A204.1 (cell line): ENCODE data around the gene SPATS2L.

Experiments
- FAIRE-seq: peaks from 2 replicates; lab custom pipeline; 2012; peaks lifted over from hg19 to GRCh38; lab: Jason Lieb, UNC

Gene SPATS2L

DNA sequence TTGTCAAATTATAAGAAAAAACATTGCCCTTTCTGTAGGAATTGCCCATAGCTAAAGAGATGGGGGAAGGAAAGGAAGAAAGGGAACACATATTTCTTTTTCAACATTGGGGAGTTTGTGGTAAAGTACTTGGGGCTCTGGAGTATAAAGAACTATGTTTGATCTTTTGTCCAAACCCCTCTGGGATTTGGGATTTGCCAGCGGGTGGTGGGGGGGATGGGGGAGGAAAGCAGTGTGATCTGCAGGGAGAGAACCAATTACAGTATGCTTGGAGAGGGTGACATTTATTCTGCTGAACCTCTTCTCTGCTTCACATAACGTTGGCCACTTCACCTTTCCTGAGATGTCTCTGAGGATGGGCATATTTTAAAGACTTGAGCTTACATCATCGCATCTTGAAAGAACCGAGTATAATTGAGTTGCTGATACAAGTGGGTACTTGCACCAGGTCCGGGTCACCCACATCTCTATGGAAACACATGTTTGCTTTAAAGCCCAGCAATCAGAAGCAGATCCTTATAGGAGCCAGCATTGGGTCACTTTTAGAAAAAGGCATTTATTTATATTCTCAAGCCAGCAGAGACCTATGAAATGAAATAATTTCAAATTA, 73.1 kb downstream of the SPATS2L start:
- no peak for FAIRE-seq

DNA sequence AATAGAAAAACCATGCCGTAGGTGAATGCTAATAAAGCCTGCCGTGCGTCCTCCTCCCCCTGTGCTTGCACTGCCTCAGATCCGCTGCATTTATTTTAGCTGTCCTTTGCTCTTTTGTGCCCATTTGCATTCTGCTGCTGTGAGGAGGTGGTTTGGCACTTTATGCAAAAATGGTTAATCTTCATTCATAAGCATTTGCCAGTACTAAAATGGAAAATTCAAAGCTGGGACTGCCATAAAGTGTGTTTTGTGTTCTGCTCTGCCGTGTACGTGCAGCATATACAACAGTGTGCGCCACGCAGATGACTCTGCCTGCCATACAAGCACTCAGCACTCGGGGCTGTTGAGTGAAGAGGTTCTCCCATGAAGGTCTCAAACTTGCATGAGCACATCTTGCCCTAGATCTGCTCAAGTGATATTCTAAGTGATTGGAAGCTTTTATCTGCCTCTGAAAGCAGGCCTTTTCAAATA, 73.6 kb downstream of the SPATS2L start:
- FAIRE-seq = no peak

DNA sequence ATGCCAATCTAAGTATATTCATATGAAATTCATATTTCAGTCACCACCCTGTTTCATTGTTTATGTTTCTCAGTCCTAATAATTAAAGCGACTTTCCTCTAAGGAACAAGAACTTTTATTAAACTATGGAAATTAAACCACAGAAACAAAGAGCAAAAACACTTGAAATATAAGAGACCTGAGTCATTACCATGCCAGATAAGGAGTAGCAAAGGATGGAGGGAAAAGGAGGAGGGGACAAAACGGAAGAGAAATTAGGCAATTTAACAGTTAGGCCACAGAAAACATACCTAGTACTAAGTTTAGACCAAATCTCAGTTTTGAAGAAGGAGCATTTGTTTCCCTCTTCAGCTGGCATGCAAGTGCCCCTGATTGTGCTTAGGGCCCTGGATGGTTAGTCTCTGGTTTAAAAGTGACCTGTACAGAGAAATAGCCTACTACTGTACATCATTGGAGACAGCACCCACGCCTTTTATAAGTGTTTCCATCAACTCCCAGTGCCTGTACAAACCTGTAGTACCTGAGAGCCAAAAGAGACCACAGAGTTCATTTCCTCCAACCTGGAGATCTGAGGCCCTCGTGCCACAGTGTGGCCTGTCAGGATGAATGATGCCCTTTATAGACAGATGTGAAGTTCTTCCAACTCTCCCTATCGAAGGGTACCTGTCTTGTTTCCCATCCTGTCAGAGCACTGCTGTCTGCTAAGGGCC, 74.5 kb downstream of the SPATS2L start:
- FAIRE-seq = no peak

DNA sequence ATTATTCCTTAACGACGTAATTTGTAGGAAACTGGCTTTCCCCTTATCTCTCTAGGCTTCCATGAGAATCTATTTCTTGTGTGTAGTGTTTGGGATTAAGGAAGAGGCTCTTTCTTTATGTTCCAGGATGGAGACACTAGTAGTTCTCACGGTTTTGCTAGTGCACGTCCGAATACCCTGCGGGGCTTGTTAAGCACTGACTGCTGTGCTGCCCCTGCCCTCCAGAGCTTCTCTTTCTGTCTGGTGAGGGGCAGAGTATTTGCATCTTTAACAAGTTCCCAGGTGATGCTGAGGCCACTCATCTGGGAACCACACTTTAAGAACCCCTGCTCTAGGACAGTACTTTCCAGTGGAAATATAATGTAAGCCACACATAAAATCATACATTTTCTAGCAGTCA, 76.4 kb downstream of the SPATS2L start:
- no peak for FAIRE-seq

DNA sequence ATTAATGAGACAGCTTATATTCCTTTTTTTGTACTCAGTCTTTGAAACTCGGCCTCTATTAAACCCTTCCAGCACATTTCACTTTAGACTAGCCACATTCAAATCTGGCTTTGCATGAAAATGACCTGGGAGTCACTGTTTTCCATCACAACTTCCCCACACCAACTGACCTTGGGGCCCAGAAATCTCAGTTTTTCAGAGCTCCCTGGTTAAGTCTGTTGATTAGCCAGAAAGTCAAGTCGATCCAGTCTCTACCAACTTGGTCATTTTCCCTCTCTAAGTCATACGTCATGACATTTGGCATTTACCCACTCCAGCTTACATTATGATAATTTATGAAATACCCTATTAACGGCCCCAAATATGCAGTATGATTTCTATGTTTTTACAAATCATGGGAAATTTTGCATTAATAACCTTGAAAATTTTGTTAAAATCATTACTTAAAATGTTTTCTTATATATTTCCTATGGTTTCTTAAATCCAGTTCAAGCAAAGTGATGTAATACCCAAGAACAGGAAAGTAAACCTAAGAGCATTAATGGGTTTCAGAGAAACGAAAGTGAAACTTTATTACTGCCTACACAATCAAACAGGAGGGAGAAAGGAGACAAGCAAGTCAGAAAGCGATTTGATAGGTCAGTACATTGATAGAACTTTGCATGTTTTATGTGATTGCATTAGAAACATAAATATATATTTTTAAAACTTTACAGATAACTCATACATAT, 77.1 kb downstream of the SPATS2L start:
- peak; percentile 98 for FAIRE-seq

GRCh38 chr2:200385063-200385635, 78.7 kb downstream of the SPATS2L start:
- no peak for FAIRE-seq

DNA sequence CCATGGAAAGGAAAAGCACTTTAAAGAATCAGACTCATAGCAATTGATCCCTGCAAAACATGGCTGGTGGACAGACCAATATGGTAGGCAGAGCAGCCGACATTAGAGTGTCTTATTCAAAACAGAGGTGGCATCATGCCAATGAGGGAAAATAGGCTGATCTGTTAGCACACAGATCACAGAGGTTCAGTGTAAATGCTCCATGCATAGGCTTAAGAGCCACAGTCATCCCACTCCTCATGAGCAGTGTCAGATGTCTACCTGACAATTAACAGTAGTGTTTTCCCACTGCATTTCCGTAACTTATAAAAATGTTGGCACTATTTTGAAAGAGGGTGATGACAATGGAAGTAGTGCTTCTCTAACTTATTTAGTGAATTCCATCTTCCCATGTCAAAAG, 86.7 kb downstream of the SPATS2L start:
- FAIRE-seq = no peak

GRCh38 chr2:200394045-200394444, 87.6 kb downstream of the SPATS2L start:
- FAIRE-seq = no peak

DNA sequence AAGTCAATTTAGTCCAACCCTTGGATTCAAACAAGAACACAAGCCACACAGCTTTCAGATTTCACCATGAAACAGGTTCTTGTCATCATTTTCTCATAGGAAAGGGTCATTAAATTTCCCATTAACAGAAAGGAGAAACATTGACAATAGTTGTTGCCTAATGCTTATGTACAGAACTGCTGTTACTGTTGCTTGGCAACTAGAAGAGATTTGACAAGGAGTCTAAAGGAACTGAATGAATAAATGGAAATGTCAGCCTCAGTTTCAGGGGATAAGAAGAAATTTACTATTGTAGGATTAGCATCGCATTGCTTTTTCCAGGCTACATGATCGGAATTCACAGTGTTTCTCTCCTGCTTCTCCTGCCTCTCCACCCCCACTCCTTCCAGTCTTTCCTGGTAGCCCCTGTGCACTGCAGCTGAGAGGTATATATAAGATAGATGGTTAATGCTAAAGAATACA, 90.3 kb downstream of the SPATS2L start:
- no peak for FAIRE-seq

GRCh38 chr2:200397785-200398184, 91.3 kb downstream of the SPATS2L start:
- no peak for FAIRE-seq

DNA sequence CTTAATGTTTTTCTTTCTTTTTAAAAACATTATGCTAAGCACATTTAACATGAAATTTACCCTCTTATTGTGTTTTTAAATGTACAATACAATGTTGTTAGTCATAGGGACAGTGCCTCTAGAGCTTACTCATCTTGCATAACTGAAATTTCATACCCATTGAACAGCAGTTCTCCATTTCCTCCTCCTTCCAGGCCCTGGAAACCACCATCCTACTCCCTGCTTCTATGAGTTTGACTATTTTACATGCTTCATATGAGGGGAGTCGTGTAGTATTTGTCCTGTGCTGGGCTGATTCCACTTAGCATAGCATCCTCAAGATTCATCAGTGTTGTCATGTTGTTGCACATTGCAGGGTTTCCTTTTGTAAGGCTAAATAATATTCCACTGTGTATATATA, 92.6 kb downstream of the SPATS2L start:
- no peak for FAIRE-seq

- no peak for FAIRE-seq
Measured at GRCh38 chr2:200399636-200400035, 93.1 kb downstream of the SPATS2L start.

- FAIRE-seq = no peak
Measured at GRCh38 chr2:200403814-200404213, 97.3 kb downstream of the SPATS2L start.

GRCh38 chr2:200404615-200405014, 98.1 kb downstream of the SPATS2L start:
- no peak for FAIRE-seq

- peak; percentile 96 for FAIRE-seq
Measured at GRCh38 chr2:200405599-200406298, 99.3 kb downstream of the SPATS2L start.

DNA sequence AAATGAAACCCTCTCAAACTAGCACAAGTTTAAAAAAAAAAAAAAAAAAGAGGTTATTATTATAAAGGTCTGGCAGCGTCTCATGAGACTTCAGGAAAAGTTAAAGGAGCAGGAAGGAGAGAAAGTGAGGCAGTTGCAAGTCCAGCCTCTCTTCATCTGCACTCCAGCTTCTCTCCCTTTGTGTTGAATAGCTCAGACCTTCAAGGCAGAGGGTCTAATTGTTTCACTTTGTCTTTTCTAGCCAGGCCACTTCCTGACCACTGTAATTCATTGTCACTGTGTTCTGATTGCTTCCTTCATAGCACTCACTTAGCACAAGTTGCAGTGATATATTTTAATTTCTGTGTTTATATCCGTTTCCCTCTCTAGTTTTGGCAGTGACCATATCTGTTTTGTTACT, 99.9 kb downstream of the SPATS2L start:
- no peak for FAIRE-seq

DNA sequence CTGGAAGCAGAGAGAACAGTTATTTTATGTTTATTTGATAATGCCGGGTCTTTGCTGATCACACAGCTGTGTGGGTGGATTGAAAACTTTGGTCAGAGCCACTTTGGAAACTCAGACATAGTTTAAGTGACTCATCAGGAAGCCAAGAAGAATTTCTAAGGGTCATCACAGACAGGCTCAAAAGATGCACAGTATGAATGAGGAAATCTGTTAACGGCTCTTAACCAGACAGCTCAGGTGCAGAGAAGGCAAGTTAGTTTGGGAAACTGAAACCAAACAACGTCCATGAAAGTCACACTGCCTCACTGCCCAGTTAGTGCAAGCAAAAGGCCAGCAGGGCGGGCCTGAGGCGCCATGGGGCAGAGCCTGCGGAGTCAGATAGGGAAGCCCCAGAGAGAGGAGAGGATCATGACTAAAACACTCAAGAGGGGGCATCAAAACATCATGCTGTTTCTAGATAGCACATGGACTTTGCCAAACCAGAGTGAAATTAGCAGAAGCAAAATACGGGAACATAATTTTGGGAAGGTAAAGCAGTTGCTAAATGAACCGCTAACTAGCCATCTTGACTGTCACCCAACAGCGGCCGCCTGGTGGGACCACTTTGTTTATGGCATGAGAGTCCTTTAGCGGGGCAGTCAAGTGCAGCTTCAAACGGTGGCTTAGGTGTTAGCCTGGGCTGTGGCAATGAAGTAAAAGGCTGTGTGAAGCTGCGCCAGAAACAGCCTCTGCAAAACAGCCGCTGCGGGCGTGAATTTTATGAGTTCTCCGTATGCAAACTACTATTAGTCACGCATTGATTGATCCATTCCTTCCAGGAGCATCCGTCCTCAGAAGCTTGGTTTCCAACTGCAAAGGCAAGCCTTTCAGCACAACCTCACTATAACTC, 102.2 kb downstream of the SPATS2L start:
- FAIRE-seq = peak; percentile 96

DNA sequence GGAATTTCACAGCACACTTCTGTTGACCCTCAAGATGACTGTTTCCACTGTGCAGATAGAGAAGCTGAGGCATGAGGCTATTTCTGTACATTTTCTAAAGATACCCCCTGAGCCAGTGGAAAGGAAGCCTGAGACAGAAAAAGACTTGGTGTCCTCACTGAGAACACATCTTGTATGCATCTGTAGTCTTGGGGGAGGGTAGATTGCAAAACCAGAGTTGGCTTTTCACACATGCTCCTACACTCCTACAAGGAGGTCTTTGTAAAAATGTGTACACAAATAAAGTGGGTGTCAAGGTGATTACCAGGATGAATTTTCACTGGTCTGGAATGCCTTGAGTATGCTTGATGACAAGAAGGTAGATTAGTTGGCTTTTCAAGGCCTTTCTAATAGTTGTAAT, 105.3 kb downstream of the SPATS2L start:
- FAIRE-seq = no peak

GRCh38 chr2:200414367-200414766, 107.9 kb downstream of the SPATS2L start:
- FAIRE-seq = no peak

DNA sequence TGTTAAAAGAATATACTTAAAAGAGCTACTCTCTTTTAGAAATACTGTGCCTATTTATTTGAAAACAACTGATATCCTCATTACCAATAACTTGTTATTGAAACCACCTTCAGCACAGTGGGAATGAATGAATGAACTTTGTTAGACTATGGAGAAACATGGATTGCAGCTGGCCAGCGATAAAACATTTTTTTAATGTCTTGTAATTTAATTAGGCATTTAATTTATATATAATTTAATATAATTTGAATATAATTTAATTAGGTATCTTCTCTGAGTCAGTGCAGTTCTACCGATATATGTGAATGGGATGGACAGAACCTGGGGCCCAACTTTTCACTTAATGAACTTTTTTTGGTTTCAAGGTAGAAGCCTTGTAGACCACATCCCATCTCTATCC, 109.0 kb downstream of the SPATS2L start:
- FAIRE-seq = no peak

- no peak for FAIRE-seq
Measured at GRCh38 chr2:200416878-200417277, 110.4 kb downstream of the SPATS2L start.
